22Rv1 (cell line): ENCODE measurements around the gene NRG4.
"Not testable (repeated sequence)": the region's sequence is repeated elsewhere in the genome, so short reads cannot be mapped to it uniquely, and the experiment has no call there.

Experiments used
- H3K27ac ChIP-seq: fragments of 450-650 bp; 2 replicates; pipeline ENCODE4 v1.5.1; 2017
- ZFX ChIP-seq: fragments of 450-650 bp; IDR thresholded peaks from 2 replicates; pipeline ENCODE4 v1.6.1; 2017; ENCODE audit warnings: antibody characterized with exemption, borderline replicate concordance
- TF ChIP-seq, protein P1 (sequence below): fragments of 450-650 bp; IDR thresholded peaks from 2 replicates; pipeline ENCODE4 v1.5.1; 2017; ENCODE audit warnings: mild to moderate bottlenecking

Gene NRG4

DNA sequence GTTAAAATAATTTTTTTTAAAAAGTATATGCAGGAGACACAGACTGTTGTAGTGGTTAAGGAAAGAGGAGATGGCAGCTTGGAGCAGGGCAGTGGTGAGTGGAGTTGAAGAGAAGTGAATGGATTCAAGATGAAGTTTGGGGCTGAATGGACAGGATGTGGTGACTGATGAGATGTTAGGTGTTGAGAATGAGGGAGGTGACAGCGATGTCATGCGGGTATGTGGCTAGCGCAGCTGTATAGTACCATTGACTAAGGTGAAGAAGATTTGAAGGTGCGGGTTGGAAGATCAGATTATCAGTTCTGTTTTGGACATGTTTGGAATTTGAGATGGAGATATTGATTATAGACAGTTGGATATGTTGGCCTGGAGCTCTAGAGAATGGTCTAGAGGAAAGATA, 88.5 kb downstream of the NRG4 start:
- TF ChIP-seq, protein P1, sequence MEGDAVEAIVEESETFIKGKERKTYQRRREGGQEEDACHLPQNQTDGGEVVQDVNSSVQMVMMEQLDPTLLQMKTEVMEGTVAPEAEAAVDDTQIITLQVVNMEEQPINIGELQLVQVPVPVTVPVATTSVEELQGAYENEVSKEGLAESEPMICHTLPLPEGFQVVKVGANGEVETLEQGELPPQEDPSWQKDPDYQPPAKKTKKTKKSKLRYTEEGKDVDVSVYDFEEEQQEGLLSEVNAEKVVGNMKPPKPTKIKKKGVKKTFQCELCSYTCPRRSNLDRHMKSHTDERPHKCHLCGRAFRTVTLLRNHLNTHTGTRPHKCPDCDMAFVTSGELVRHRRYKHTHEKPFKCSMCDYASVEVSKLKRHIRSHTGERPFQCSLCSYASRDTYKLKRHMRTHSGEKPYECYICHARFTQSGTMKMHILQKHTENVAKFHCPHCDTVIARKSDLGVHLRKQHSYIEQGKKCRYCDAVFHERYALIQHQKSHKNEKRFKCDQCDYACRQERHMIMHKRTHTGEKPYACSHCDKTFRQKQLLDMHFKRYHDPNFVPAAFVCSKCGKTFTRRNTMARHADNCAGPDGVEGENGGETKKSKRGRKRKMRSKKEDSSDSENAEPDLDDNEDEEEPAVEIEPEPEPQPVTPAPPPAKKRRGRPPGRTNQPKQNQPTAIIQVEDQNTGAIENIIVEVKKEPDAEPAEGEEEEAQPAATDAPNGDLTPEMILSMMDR = no peak
- TF ChIP-seq ZFX = no peak
- no peak overlapping the region for H3K27ac ChIP-seq

DNA sequence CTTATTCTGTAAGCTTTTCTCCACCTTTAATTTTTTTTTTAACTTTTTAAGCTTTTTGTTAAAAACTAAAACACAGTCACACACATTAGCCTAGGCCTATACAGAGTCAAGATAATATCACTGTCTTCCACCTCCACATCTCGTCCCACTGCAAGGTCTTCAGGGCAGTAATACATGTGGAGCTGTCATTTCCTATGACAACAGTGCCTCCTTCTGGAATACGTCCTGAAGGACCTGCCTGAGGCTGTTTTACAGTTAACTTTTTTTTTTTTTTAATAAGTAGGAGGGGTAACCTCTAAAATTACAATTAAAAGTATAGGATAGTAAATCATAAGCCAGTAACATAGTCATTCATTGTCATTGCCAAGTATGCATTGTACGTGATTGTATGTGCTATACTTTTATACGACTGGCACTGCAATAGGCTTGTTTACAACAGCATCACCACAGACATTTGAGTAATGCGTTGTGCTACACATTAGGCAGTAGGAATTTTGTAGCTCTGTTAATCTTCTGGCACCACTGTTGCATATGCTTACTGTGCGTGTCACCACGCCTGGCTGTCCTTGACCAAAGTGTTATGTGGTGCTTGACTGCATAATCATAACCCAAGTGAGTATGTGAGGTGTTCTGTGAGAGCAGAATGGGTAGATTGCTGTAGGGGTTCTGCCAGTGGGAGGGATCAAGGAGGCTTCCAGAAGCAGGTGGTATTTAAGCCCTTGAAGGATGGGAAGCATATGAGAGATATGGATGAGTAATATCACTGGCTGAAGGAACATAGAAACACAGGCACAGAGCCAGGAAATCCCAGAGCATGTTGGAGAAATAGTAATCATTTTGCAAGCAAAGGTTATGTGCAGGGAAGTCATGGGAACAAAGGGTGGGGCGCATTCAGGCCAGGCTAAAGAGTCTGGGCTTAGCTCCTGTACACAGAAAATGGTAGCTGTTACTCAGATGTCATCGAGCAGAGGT, 90.2 kb downstream of the NRG4 start:
- no peak for TF ChIP-seq ZFX
- TF ChIP-seq, protein P1 = peak; percentile 66
- H3K27ac ChIP-seq = no peak overlapping the region

DNA sequence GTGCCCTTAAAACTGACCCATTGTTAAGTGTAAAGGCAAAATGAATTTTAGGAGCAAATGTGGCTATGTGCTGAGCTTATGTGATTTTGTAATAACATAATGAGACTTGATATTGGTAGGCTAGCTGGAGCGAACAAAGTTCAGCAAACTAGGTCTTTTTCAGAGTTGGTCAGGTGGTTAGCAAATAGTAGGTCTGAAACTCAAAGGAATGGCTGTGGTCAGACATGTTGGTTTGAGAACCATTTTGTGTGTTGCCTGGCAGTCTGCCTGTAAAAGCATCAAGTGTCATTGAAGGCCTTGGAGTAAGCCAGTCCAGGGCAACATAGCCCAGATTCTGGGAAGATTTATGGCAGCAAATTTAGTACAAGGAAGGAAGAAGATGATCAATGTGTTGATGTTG, 92.1 kb downstream of the NRG4 start:
- H3K27ac ChIP-seq = no peak overlapping the region

DNA sequence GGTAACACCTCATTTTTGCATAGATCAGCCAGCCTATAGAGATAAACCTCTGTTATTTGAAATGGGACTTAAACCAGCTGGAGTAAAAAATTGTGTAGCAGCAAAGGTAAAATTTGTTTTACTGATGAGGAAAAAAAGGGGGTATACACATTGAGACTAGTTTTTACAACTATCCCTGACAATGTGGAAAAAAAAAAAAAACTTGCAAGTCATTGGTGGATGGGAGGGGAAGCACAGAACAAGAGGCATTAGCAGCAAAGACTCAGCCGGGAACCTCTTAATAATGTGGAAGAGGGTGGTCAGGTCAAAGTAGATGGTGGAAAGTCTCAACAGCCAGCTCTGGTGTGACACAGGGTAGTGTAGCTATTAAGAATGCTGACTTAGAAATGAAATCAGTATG, 94.1 kb downstream of the NRG4 start:
- H3K27ac ChIP-seq = no peak overlapping the region
- no peak for TF ChIP-seq ZFX
- TF ChIP-seq, protein P1 = no peak

More for the DNA sequence above, 92.1 kb downstream of the NRG4 start:
- TF ChIP-seq, protein P1 = no peak
- TF ChIP-seq ZFX = no peak

DNA sequence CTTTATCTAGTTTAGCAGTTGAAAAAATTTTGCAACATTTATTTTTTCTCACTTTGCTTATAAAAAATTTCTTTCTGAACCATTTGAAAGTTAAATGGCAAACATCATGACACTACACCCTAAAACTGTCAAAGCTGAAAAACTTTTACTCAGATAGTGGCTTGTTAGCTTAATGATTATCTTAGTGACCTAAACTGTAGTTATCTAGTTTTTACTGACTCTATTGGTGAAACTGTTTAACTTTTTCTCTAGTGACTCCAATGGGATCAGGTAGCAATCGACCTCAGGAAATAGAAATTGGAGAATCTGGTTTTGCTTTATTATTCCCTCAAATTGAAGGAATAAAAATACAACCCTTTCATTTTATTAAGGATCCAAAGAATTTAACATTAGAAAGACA, 95.2 kb downstream of the NRG4 start:
- no peak overlapping the region for H3K27ac ChIP-seq
- TF ChIP-seq, protein P1 = no peak
- TF ChIP-seq ZFX = no peak

DNA sequence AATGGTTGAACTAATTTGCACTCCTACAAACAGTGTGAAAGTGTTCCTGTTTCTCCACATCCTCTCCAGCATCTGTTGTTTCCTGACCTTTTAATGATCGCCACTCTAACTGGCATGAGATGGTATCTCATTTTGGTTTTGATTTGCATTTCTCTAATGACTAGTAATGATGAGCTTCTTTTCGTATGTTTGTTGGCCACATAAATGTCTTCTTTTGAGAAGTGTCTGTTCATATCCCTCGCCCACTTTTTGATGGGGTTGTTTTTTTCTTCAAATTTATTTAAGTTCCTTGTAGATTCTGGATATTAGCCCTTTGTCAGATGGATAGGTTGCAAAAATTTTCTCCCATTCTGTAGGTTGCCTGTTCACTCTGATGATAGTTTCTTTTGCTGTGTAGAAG, 101.9 kb downstream of the NRG4 start:
- not testable (repeated sequence) for H3K27ac ChIP-seq

DNA sequence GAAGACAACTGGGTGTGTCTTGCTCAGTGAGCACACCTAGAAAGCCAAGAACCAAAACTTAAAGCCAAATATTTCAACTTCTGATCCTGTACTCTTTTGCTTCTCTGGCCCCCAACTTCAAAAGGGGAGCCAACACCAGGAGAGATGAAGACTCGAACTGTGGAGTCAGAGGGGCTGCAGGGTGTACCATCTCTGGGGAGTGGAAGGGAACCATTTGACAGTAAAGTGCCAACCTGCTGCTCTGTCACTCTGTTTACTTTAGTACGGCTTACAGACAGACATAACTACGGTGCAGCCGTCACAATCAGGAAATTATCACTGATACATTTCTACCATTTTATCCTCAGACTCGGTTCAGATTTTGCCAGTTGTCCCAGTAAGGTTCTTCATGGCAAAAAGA, 107.0 kb downstream of the NRG4 start:
- no peak overlapping the region for H3K27ac ChIP-seq
- TF ChIP-seq, protein P1 = no peak
- no peak for TF ChIP-seq ZFX
